ENCODE data around the gene MBNL2.
"Not testable (repeated sequence)": the region's sequence is repeated elsewhere in the genome, so short reads cannot be mapped to it uniquely, and the experiment has no call there.

The MBNL2 gene

GRCh38 chr13:97344265-97345175, 122.4 kb downstream of the MBNL2 start:
- H3K27ac Mint-ChIP-seq = no peak overlapping the region
- H3K4me3 Mint-ChIP-seq = no peak overlapping the region
- no peaks in the 10 kb centered on the region for H3K9me3 Mint-ChIP-seq
- no peaks in the 10 kb centered on the region for H3K27me3 Mint-ChIP-seq (ENCODE audit: low read depth)
- no peaks in the 10 kb centered on the region for H3K4me1 Mint-ChIP-seq (ENCODE audit: low read depth)
- H3K36me3 Mint-ChIP-seq (ENCODE audit: low read depth) = no peaks in the 10 kb centered on the region

GRCh38 chr13:97346097-97346496, 124.0 kb downstream of the MBNL2 start:
- Mint-ChIP-seq H3K4me3 (no peak overlapping the region), H3K9me3 (no peaks in the 10 kb centered on the region), H3K27me3 (ENCODE audit: low read depth) (no peaks in the 10 kb centered on the region), H3K36me3 (ENCODE audit: low read depth) (peaks cover 2% of the 10 kb centered on the region), H3K4me1 (ENCODE audit: low read depth) (no peaks in the 10 kb centered on the region), H3K27ac (no peak overlapping the region)

- no peak overlapping the region for H3K27ac Mint-ChIP-seq
- no peaks in the 10 kb centered on the region for H3K27me3 Mint-ChIP-seq (ENCODE audit: low read depth)
- no peaks in the 10 kb centered on the region for H3K9me3 Mint-ChIP-seq
- no peak overlapping the region for H3K4me3 Mint-ChIP-seq
- H3K4me1 Mint-ChIP-seq (ENCODE audit: low read depth) = no peaks in the 10 kb centered on the region
- peaks cover 2% of the 10 kb centered on the region for H3K36me3 Mint-ChIP-seq (ENCODE audit: low read depth)
Observed at GRCh38 chr13:97346561-97347254, 124.6 kb downstream of the MBNL2 start.

GRCh38 chr13:97347255-97347932, 125.3 kb downstream of the MBNL2 start:
- Mint-ChIP-seq H3K27ac (no peak overlapping the region), H3K36me3 (ENCODE audit: low read depth) (peaks cover 2% of the 10 kb centered on the region), H3K27me3 (ENCODE audit: low read depth) (no peaks in the 10 kb centered on the region), H3K4me3 (no peak overlapping the region), H3K9me3 (no peaks in the 10 kb centered on the region), H3K4me1 (ENCODE audit: low read depth) (no peaks in the 10 kb centered on the region)

GRCh38 chr13:97348569-97349100, 126.5 kb downstream of the MBNL2 start:
- no peaks in the 10 kb centered on the region for H3K4me1 Mint-ChIP-seq (ENCODE audit: low read depth)
- no peak overlapping the region for H3K27ac Mint-ChIP-seq
- H3K36me3 Mint-ChIP-seq (ENCODE audit: low read depth) = peaks cover 2% of the 10 kb centered on the region

GRCh38 chr13:97352012-97352411, 129.9 kb downstream of the MBNL2 start:
- H3K36me3 Mint-ChIP-seq (ENCODE audit: low read depth); H3K4me1 Mint-ChIP-seq (ENCODE audit: low read depth); H3K27me3 Mint-ChIP-seq (ENCODE audit: low read depth); H3K9me3 Mint-ChIP-seq; H3K27ac Mint-ChIP-seq; H3K4me3 Mint-ChIP-seq: not testable (repeated sequence)

More at GRCh38 chr13:97348569-97349100, 126.5 kb downstream of the MBNL2 start:
- Mint-ChIP-seq H3K4me3 (no peak overlapping the region), H3K27me3 (ENCODE audit: low read depth) (no peaks in the 10 kb centered on the region), H3K9me3 (no peaks in the 10 kb centered on the region)

- peaks cover 2% of the 10 kb centered on the region for H3K36me3 Mint-ChIP-seq (ENCODE audit: low read depth)
- H3K4me1 Mint-ChIP-seq (ENCODE audit: low read depth) = no peaks in the 10 kb centered on the region
- H3K27ac Mint-ChIP-seq = no peak overlapping the region
- no peaks in the 10 kb centered on the region for H3K9me3 Mint-ChIP-seq
- H3K4me3 Mint-ChIP-seq = no peak overlapping the region
- H3K27me3 Mint-ChIP-seq (ENCODE audit: low read depth) = no peaks in the 10 kb centered on the region
Observed at GRCh38 chr13:97352815-97353214, 130.7 kb downstream of the MBNL2 start.

GRCh38 chr13:97353927-97354675, 132.0 kb downstream of the MBNL2 start:
- Mint-ChIP-seq H3K36me3 (ENCODE audit: low read depth) (peaks cover 2% of the 10 kb centered on the region), H3K9me3 (no peaks in the 10 kb centered on the region), H3K4me3 (no peak overlapping the region), H3K4me1 (ENCODE audit: low read depth) (no peaks in the 10 kb centered on the region), H3K27ac (no peak overlapping the region), H3K27me3 (ENCODE audit: low read depth) (no peaks in the 10 kb centered on the region)

- Mint-ChIP-seq H3K27me3 (ENCODE audit: low read depth) (no peaks in the 10 kb centered on the region), H3K4me3 (no peak overlapping the region), H3K27ac (no peak overlapping the region), H3K4me1 (ENCODE audit: low read depth) (no peaks in the 10 kb centered on the region), H3K36me3 (ENCODE audit: low read depth) (peaks cover 2% of the 10 kb centered on the region), H3K9me3 (no peaks in the 10 kb centered on the region)
Observed at GRCh38 chr13:97354808-97355207, 132.7 kb downstream of the MBNL2 start.

- Mint-ChIP-seq H3K4me3 (no peak overlapping the region), H3K36me3 (ENCODE audit: low read depth) (no peaks in the 10 kb centered on the region), H3K27ac (no peak overlapping the region), H3K27me3 (ENCODE audit: low read depth) (no peaks in the 10 kb centered on the region), H3K9me3 (no peaks in the 10 kb centered on the region), H3K4me1 (ENCODE audit: low read depth) (no peaks in the 10 kb centered on the region)
Observed at GRCh38 chr13:97356592-97356991, 134.5 kb downstream of the MBNL2 start.

- no peak overlapping the region for H3K27ac Mint-ChIP-seq
- H3K9me3 Mint-ChIP-seq = no peaks in the 10 kb centered on the region
- peaks cover 3% of the 10 kb centered on the region for H3K36me3 Mint-ChIP-seq (ENCODE audit: low read depth)
- no peak overlapping the region for H3K4me3 Mint-ChIP-seq
- H3K27me3 Mint-ChIP-seq (ENCODE audit: low read depth) = no peaks in the 10 kb centered on the region
- H3K4me1 Mint-ChIP-seq (ENCODE audit: low read depth) = no peaks in the 10 kb centered on the region
Observed at GRCh38 chr13:97359181-97360057, 137.3 kb downstream of the MBNL2 start.

- Mint-ChIP-seq H3K27me3 (ENCODE audit: low read depth) (no peaks in the 10 kb centered on the region), H3K4me3 (no peak overlapping the region), H3K36me3 (ENCODE audit: low read depth) (peaks cover 3% of the 10 kb centered on the region), H3K4me1 (ENCODE audit: low read depth) (no peaks in the 10 kb centered on the region), H3K9me3 (no peaks in the 10 kb centered on the region), H3K27ac (no peak overlapping the region)
Observed at GRCh38 chr13:97360610-97361009, 138.5 kb downstream of the MBNL2 start.

GRCh38 chr13:97364031-97364430, 141.9 kb downstream of the MBNL2 start:
- Mint-ChIP-seq H3K27ac (peak overlapping the region; percentile 18), H3K36me3 (ENCODE audit: low read depth) (peaks cover 3% of the 10 kb centered on the region), H3K27me3 (ENCODE audit: low read depth) (no peaks in the 10 kb centered on the region), H3K4me1 (ENCODE audit: low read depth) (peaks cover 5% of the 10 kb centered on the region), H3K4me3 (no peak overlapping the region), H3K9me3 (no peaks in the 10 kb centered on the region)
